GM11168 (cell line): Measurements from ENCODE around the gene NAPSA.
"Not testable (repeated sequence)": the region's sequence is repeated elsewhere in the genome, so short reads cannot be mapped to it uniquely, and the experiment has no call there.

Experiments
- in situ Hi-C: fragments of 300-500 bp; cut with MboI; formaldehyde crosslinking; loops from one replicate; pipeline ENCODE4 v1.12.0; 2022; ENCODE audit warnings: low sequenced_read_pairs; ENCODE audit not compliant: unreplicated experiment

The NAPSA gene

DNA sequence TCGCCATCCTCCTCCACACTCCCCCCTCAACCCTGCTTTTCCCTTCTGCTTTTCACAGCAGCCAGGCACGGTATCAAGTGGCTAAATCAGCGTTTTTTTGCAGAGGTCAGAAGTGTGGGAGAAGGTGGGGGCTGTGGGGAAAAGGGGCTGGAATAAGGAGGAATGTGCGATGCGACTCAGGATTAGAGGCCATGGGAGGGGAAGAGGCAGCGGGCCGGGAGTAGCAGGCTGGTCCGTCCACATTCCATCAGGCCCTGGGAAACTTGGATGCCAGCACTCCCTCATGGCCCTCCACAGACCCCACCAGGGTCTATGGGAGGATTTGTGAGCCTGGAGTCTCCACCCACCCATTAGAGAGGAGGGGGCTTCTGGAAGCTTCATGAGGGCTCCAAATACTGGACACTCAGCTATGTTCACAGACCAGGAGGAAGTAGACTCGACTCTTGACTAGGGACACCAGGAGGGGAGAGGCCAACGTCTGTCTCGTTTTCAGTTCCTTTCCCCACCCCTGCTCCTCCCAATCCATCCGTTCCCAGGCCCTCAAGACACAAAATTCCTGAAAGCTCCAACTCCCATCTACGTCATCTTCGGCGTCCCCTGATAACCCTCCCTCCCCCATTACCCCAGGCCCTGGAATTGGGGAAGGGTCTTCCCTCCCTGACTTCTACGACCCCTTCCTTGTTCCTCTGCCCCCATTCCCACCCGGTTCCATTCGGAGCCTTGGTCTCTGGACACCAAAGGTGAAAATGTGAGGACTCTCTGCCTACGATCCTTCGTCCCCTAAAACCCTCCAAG lies 33.0 kb downstream of the NAPSA start:
- in situ Hi-C loops = no loop called here

DNA sequence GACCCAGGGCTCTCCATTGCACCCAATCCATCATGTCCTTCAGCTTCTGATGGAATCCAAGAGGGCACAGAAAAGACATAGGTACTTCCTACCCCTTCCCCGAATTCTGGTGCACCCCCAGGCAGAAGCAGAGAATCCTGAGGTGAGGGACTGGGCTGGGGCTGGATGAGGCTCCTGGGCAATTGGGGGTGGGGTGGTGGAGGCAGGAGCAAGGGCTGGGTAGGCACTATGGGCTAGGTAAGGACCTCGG lies 33.5 kb downstream of the NAPSA start:
- in situ Hi-C loops = no loop called here

DNA sequence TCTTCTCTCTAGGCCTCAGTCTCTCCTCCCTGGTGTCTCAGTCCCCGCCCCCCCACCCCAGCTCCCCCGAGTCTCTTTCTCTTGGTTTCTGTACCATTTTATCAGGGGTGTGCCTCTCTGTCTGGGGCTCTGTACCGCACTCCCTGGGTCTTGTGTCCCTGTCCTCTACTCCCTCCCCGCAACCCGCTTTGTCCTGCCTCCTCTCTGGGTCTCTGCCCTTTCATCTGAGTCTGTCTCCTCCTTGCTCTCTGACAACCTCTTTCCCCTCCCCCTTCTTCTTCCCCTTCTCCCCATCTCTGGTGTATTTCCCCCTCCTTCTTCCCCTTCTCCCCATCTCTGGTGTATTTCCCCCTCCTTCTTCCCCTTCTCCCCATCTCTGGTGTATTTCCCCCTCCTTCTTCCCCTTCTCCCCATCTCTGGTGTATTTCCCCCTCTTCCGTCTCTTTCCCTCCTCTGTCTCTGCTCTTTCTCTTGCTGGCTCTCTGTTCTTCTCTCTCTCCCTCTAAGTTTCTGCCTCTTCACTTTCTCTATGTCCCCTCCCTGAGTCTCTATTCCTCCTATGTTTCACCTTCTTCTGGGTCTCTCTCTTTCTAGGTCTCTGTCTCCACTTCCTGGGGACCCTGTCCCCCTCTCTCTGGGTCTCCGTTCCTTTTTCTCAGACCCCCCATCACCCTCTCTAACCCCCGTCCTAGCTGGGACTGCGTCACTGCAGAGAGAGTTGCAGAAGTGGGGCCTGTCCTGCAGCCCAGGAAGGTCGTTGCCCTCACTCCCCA lies 34.0 kb downstream of the NAPSA start:
- in situ Hi-C loops = no loop called here

DNA sequence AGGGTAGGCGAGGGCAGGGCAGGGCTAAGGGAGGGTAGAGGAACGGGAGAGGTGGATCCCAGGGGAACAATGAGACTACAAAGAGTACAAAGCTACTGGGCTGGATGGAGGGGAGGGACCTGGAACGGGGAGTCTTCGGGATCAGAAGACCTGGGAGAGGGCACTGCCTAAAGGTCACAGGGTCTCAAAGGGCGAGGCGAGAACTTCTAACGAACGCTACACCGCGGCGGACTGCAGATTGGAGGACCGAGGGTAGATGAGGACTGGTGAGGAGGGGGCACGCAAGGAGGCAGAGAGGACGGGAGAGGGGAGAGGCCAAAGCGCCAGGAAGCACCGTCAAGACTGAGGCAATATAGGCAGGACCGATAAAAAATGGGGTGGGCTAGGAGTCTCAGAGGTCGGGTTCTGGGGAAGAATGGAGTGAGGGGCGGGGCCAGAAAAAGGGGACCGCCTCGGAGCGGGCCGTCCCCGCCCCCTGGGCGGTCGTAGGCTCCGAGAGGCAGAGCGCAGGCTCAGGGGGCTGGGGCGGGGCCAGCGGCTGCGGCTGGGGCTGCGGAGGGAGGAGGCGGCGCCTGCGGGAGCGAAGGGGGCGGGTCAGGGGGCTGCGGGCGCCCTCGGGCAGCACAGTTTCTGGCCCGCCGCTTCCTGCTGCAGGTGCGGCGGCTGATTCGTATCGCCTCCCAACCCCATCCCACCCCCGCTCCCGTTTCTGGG lies 34.9 kb downstream of the NAPSA start:
- in situ Hi-C loops = no loop called here

DNA sequence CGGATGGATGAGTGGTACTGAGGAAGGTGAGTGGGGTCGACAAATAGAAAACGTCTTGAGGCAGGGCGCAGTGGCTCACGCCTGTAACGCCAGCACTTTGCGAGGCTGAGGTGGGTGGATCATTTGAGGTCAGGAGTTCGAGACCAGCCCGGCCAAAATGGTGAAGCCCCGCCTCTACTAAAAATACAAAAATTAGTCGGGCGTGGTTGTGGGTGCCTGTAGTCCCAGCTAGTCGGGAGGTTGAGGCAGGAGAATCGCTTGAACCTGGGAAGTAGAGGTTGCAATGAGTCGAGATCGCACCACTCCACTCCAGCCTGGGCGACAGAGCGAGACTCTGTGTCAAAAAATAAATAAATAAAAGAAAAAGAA lies 35.5 kb downstream of the NAPSA start:
- in situ Hi-C loops = not testable (repeated sequence)

DNA sequence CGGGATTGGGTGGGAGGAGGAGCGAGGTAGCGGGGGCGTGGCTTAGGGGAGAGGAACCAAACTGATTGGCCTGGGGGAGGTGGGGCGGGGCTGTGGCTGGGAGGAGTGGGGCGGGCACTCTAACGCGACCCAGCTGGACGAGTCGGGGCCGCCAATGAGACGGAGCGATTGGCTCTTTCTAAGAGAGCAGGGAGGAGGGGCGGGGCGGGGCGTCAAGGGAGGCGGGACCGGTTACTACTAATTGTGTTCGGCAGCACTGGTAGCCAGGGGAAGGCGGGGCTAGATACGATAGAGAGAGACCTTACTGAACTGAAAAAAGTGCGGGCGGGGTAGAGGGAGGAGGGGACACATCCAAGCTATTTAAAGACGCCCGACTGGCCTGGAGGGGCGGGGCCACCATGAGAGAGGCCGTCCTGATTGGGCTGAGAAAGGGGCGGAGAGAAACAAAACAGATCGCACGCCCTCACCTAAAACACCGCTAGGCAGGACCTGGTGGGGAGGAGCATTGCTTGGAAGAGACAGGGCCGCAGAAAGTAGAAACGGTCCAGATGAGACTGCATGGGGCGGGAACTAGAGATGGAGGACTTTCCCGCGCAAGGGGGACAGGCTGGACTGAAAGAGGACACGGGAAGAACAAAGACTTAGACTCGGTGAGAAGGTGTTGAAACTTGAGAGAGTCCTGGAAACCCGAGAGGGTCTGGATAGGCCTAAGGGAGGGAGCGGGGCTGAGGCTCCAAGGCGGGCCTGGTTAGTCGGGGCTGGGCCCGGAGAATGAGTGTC lies 36.1 kb downstream of the NAPSA start, which contains the start of gene KCNC3:
Gene KCNC3, minus strand, starts transcription at position 232 of the 780 bp plus-strand sequence. CDS start 295 bp downstream, outside the sequence.
- in situ Hi-C loops = no loop called here

DNA sequence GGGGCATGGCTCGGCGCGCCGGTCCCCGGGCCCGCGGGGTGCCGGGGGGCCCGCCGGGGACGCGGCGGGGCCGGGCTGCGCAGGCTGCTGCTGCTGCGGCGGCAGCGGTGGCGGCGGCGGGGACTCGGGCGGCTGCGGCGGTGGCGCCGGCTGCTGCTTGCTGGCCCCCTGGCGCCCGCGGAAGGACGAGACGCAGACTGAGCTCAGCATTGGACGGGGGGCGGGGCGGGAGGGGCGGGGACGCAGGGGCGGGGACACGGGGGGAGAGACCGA lies 36.6 kb downstream of the NAPSA start:
- in situ Hi-C loops = no loop called here

DNA sequence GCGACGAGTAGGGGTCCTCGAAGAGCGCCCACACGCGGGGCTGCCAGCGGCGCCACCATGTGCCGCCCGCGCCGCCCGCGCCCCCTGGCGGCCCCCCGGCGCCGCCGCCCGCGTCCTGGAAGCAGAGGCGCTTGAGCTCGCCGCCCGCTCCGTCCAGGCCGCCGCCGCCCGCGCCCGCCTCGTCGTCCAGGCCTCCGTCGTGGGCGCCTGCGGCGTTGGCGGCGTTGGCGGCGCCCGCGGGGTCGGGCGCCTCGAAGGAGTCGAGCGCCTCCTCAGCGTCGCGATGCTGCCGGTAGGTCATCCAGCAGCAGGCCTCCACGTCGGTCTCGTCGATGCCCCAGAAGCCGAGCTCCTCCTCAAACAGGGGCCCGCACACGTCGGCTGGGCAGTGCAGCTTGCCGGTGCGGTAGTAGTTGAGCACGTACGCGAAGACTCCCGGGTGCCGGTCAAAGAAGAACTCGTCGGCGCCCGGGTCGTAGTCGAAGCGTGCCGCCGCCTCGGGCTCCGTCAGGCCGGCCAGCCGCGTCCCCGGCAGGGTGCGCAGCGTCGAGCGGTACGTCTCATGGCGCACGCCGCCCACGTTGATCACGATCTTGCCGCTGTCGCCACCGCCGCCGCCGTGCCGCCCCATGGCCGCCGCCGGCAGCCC lies 37.1 kb downstream of the NAPSA start:
- in situ Hi-C loops = no loop called here

DNA sequence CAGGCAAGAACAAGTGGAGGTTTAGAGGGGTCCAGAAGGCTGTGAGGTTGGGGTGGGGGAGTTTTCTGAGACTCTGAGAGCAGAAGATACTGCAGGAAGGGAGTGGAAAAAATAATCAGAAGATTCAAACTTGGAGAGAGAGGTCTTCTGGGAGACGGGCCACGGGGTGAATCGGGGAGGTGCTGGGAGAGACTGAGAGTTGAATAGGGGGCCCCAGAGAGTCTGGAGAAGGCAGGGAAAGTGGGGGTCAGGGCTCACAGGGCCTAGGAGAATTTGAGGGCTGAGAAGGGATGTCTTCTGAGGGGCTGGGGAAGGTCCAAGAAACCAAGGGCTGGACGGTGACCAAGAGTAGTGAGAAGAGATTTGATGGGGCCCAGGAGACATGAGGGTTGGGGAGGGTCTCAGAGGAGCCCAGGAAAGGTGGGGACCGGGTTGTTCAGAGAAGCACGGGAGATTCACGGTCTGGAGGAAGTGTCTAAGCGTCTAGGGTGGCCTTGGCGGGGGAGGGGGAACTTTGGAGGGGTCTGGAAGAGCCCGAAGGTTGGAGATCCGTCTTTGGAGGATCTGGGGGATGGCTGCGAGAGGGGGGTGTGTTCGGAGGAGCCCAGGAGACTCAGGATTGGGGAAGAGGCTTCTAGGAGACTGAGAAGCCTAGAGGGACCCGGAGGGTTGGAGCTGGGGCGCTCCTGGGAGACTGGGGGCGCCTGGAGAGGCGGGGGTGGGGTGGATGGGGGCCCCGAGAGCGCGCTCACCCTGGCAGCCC lies 37.8 kb downstream of the NAPSA start:
- in situ Hi-C loops = no loop called here

DNA sequence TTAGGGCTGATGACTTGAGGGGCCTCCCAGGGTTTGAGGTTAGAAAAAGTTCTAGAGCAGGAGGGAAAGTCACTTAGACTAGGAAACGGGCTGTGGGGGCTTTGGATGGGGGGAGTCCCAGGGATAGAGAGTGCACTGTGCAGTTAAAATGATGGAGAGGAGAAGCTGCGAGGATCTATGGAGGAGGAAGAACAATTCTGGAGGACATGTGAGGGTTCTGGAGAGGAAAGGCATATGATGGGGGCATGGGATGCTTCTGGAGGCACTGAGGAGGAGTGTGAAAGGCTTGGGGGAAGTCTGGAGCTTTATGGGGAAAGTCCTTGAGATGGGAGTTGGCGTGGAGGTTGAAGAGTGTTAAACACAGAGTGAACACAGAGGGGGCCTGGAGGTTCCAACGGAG lies 38.4 kb downstream of the NAPSA start:
- in situ Hi-C loops = no loop called here

DNA sequence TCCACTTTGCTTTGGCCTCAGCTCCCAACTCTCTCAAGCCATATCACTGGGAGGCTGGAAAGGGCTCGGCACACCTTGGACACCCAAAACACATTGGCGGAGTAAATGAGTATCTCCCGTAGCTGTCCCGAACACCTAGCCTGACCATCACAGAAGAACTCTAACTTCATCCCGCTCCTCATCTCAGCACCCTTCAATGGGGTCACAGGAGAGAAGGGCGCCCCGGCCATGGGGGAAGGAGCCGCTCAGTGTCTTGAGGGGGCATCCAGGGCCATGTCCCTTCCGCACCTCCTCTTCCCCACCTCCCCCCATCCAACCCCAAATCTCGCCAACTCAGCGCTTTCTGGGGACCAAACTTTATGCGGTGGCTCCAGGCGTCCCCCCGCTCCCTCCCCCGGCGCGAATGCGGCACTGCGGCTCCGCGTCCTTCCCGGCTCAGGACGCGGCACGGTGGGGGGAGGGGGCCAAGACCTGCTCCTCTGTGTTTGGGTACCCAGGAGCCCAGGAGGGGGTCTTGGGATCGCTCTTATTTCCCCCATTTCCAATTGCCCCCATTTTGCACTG lies 39.3 kb downstream of the NAPSA start:
- in situ Hi-C loops = no loop called here

DNA sequence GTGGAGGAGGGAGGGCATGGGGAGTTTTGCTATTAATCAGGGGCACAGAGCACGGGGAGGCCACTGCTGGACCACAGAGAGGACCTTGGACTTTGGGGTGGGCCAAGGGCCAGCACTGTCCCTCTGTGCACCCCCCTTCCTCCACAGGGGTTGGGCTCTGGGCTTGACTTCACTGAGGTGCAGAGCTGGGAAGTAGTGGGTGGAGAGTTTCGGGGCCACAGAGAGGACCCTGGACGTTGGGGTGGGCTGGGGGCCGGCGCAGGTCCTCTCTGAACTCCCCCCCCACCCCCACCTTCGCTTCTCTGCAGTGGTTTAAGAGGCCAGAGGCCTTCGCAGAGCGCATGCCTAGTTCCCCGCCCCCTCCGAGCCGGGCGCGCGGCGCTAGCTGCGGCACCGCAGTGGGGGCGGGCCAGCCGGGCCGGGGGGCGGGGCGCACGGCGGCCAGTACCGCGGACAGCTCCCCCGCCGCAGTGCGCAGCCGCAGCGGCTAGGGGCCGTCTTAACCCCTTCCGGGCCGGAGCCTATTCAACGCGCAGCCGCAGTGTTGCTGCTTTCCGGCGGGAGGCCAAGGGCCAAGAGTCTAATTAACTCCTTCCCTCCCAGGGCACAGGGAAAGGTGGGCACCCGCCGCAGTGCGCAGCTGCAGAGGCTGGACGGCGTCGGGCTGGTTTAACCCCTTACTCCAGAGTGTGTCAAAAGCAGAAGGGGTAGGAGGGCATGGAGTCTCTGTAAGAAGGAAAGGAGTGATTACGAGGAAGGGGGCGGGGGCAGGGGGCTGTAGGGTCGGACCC lies 39.9 kb downstream of the NAPSA start:
- in situ Hi-C loops = no loop called here

DNA sequence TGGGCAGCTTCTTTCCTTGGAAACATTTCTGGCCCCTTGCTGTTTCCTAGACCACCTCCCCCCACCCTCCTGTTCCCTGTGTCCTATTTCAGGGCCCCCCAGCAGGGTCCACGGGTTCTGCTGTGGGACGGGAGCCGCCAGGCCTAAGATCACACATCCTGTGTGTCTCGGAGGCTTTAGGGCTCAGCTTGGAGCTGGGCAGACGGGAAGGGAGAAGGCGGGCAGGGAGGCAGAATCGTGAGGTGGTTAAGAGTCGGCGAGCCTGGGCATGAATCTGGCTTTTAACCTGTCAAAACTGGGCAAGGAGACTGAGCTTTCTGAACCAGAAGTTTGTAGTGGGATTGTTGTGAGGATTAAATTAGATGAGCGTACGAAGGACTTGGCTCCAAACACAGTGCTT lies 41.1 kb downstream of the NAPSA start:
- in situ Hi-C loops = no loop called here

DNA sequence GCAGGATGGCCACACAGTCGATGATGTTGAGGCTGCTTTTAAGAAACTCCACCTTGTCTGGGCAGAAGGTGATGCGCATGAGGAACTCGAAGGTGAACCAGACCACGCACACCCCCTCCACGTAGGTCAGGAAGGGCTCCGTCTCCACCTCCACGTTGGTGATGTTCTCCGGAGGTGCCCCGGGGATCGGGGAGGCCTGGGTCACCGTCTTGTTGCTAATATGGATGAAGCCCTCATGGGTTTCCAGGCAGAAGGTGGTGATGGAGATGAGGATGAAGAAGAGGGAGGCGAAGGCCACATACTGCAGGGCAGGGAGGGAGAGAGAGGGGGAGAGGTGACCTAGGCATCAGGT lies 41.7 kb downstream of the NAPSA start:
- in situ Hi-C loops = no loop called here

DNA sequence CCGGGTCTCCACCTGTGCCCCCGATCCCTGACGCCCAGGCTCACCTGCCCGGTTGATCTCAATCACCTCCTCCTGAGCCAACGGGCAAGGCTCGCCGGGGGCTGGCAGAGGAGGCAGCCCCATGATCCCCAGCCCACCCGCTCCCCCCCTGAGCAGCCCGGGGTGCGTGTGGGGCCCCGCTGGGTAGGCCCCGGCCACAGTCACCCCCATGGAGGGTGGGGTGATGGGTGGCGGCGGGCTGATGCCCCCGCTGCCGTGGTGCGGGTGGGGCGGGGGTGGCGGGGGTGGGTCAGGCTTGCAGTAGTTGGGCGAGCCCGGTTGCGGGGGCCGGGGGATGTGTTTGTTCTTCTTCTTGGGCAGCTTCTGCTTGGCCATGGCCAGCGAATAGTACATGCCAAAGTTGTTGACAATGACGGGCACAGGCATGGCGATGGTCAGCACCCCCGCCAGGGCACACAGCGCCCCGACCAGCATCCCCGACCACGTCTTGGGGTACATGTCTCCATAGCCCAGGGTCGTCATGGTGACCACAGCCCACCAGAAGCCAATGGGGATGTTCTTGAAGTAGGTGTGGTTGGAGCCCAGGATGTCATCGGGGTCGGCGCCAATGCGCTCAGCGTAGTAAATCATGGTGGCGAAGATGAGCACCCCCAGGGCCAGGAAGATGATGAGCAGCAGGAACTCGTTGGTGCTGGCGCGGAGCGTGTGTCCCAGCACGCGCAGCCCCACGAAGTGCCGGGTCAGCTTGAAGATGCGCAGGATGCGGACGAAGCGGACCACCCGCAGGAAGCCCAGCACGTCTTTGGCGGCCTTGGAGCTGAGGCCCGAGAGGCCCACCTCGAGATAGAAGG lies 42.3 kb downstream of the NAPSA start:
- in situ Hi-C loops = no loop called here

DNA sequence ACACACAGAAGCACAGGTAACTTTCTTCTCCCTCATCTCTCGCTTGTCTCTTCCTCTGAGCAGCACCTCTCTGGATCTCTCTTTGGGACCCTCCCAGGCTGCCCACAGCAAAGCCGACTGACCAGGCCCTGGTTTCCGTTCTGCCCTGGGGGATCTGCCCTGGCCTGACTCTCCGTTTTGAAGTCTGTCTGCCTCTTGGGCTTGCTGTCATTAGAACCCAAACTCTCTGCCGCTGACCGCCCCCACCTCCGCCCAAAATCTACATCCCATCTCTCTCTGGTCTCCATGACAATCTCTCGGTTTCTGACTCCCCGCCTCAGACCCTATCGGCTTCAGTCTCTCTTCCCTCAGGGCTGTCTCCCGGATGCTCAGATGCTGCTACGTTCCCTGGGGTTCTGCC lies 43.2 kb downstream of the NAPSA start:
- in situ Hi-C loops = no loop called here

DNA sequence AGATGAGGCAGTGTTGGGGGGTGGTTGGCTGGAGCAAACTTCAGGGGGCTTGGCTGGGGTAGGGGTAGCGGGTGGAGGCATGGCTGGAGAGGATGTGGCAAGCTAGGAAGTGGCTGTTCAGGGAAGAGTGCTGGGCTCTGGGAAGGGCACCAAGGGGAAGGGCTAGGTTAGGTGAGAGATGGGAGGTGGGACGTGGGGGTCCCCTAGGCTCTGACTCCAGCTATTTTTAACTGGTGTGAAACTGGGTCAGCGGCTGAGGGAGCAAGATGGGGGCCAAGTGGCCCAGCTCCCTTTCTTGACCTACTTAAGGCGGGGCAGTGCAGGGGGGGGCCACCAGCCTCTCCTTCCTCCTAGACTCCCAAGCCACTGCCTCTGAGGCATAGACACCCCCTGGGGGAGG lies 43.6 kb downstream of the NAPSA start:
- in situ Hi-C loops = no loop called here

DNA sequence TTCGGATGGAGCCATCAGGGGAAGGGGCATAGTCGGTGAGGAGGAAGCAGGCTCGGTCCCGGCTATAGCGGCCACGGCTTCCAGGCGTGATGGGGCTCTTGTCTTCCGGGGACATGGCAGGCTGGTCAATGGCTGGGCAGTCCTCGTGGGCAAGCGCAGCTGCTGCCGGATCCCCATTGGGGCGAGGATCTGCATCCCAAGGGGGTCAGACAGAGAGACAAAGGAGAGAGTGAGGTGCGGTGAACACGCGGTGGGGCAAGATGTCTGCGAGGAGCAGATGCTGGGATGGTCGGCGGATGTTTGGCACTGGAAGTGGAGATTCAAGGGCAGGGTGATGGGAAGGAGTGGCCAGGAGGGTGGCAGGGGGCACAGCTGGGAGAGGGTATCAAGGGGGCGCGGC lies 44.8 kb downstream of the NAPSA start:
- in situ Hi-C loops = no loop called here
